HG03571 (cell line): ENCODE measurements around the gene CENPP.

Source experiments
- ATAC-seq: cut with Tn5 transposase; IDR thresholded peaks from one replicate; pipeline ENCODE4 v1.9.1; 2021; ENCODE audit not compliant: unreplicated experiment

CENPP gene

GRCh38 chr9:92422611-92423338 is 97.0 kb downstream of the CENPP start:
- ATAC-seq = no peak

GRCh38 chr9:92423612-92424011 is 97.9 kb downstream of the CENPP start:
- no peak for ATAC-seq

- no peak for ATAC-seq
Measured at GRCh38 chr9:92424340-92424739, 98.6 kb downstream of the CENPP start, which contains the start of gene OMD. TSS of gene OMD (minus strand) at chr9:92424471. CDS start at chr9:92417558, 6,913 bp downstream.

GRCh38 chr9:92425474-92425873 is 99.7 kb downstream of the CENPP start:
- no peak for ATAC-seq

GRCh38 chr9:92426501-92427145 is 100.9 kb downstream of the CENPP start:
- ATAC-seq = no peak

- ATAC-seq = no peak
Measured at GRCh38 chr9:92429836-92430235, 104.1 kb downstream of the CENPP start.

- no peak for ATAC-seq
Measured at GRCh38 chr9:92432350-92432749, 106.6 kb downstream of the CENPP start.

- no peak for ATAC-seq
Measured at GRCh38 chr9:92432972-92433548, 107.3 kb downstream of the CENPP start.

GRCh38 chr9:92435263-92435662 is 109.5 kb downstream of the CENPP start:
- no peak for ATAC-seq

- no peak for ATAC-seq
Measured at GRCh38 chr9:92438900-92439526, 113.3 kb downstream of the CENPP start.

GRCh38 chr9:92439921-92440750 is 114.4 kb downstream of the CENPP start:
- ATAC-seq = no peak

GRCh38 chr9:92440751-92441046 is 114.9 kb downstream of the CENPP start:
- ATAC-seq = no peak

GRCh38 chr9:92444841-92445240 is 119.1 kb downstream of the CENPP start:
- ATAC-seq = no peak

- ATAC-seq = no peak
Measured at GRCh38 chr9:92446536-92446935, 120.8 kb downstream of the CENPP start.

- ATAC-seq = no peak
Measured at GRCh38 chr9:92455217-92455616, 129.5 kb downstream of the CENPP start.

- ATAC-seq = no peak
Measured at GRCh38 chr9:92457576-92457975, 131.8 kb downstream of the CENPP start.

- ATAC-seq = no peak
Measured at GRCh38 chr9:92463387-92463786, 137.6 kb downstream of the CENPP start.

GRCh38 chr9:92463984-92464383 is 138.2 kb downstream of the CENPP start:
- no peak for ATAC-seq

GRCh38 chr9:92467041-92467440 is 141.3 kb downstream of the CENPP start:
- no peak for ATAC-seq

GRCh38 chr9:92467511-92467910 is 141.8 kb downstream of the CENPP start:
- ATAC-seq = no peak

GRCh38 chr9:92468206-92468605 is 142.5 kb downstream of the CENPP start:
- no peak for ATAC-seq
